Keratinocyte (primary cell): ENCODE data around the gene PXN. TPM values are rescaled to one million over a fixed set of nuclear protein-coding genes. Genes with fewer than 3 reads are reported as not detected.

ENCODE experiments used
- DNase-seq: peaks from one replicate; pipeline ENCODE4 v3.0.0-alpha.2; 2011; ENCODE audit warnings: low read depth, missing footprints, low spot score
- FAIRE-seq: peaks from 2 replicates; lab custom pipeline; 2011; peaks lifted over from hg19 to GRCh38; lab: Jason Lieb, UNC
- H2AFZ ChIP-seq: 2 replicates; pipeline ENCODE4 v1.6.0; 2012; ENCODE audit warnings: low read length, control low read depth, inconsistent platforms; ENCODE audit not compliant: control insufficient read depth
- H3K27ac ChIP-seq: 2 replicates; pipeline ENCODE4 v1.5.1; 2011; ENCODE audit warnings: low read length; ENCODE audit not compliant: control insufficient read depth, insufficient read depth
- H3K27me3 ChIP-seq: 3 replicates; pipeline ENCODE4 v1.6.0; 2011; ENCODE audit warnings: low read length; ENCODE audit not compliant: control insufficient read depth, insufficient read depth; ENCODE audit errors: extremely low read depth
- H3K36me3 ChIP-seq, 2 experiments: 2 replicates in 1 of 2; 3 replicates in 1 of 2; pipeline ENCODE4 v1.5.1; 2011; ENCODE audit warnings: low read length in 2 of 2, mild to moderate bottlenecking in 1 of 2; ENCODE audit not compliant: control insufficient read depth in 2 of 2, insufficient read depth in 2 of 2; ENCODE audit errors: extremely low read depth in 1 of 2
- H3K4me1 ChIP-seq: 3 replicates; pipeline ENCODE4 v1.5.1; 2011; ENCODE audit warnings: low read length; ENCODE audit not compliant: control insufficient read depth, insufficient read depth; ENCODE audit errors: extremely low read depth
- H3K4me2 ChIP-seq: 3 replicates; pipeline ENCODE4 v1.6.0; 2011; ENCODE audit warnings: low read depth, low read length; ENCODE audit not compliant: control insufficient read depth, insufficient read depth; ENCODE audit errors: extremely low read depth
- H3K4me3 ChIP-seq, 3 experiments: fragments of 200-600 bp in 1 of 3; sonication (generic) in 1 of 3; 2 replicates in 2 of 3; 3 replicates in 1 of 3; pipeline ENCODE4 v1.5.1; 2011 to 2016; ENCODE audit warnings: low read length in 3 of 3, mild to moderate bottlenecking in 3 of 3, control low read depth in 2 of 3, inconsistent platforms in 1 of 3, low read depth in 1 of 3, mixed read lengths in 1 of 3, mixed run types in 1 of 3, moderate library complexity in 1 of 3; ENCODE audit not compliant: control insufficient read depth in 2 of 3, insufficient read depth in 2 of 3; ENCODE audit errors: extremely low read depth in 1 of 3
- H3K79me2 ChIP-seq: 2 replicates; pipeline ENCODE4 v1.6.0; 2012; ENCODE audit warnings: low read length; ENCODE audit not compliant: control insufficient read depth, insufficient read depth
- H3K9ac ChIP-seq: 3 replicates; pipeline ENCODE4 v1.6.0; 2011; ENCODE audit warnings: low read length; ENCODE audit not compliant: control insufficient read depth, insufficient read depth; ENCODE audit errors: extremely low read depth
- H3K9me1 ChIP-seq: 3 replicates; pipeline ENCODE4 v1.6.0; 2011; ENCODE audit warnings: low read length; ENCODE audit not compliant: control insufficient read depth, insufficient read depth; ENCODE audit errors: extremely low read depth
- H3K9me3 ChIP-seq: 2 replicates; pipeline ENCODE4 v1.5.1; 2012; ENCODE audit warnings: low read depth, low read length; ENCODE audit not compliant: control insufficient read depth
- H4K20me1 ChIP-seq: 3 replicates; pipeline ENCODE4 v1.6.0; 2011; ENCODE audit warnings: low read length; ENCODE audit not compliant: control insufficient read depth, insufficient read depth; ENCODE audit errors: extremely low read depth
- EZH2 ChIP-seq: IDR thresholded peaks from one replicate; pipeline ENCODE4 v1.6.1; 2012; ENCODE audit warnings: inconsistent platforms, mild to moderate bottlenecking, low read length, moderate library complexity
- dilution Hi-C: fragments of 300-500 bp; cut with MboI; formaldehyde crosslinking; loops from one replicate; pipeline ENCODE4 v1.7.0; 2020; ENCODE audit warnings: low sequenced_read_pairs; ENCODE audit not compliant: extremely low pct_ligation_motif_present
- polyA plus RNA-seq, 5 experiments: library from polyadenylated mRNA; depleted of rRNA in 3 of 5; stranded (reverse) in 3 of 5; stranded (forward) in 1 of 5; unstranded in 1 of 5; fragments of >200 nt; gene quantifications; 1 replicate in 1 of 5; 2 replicates in 3 of 5; 3 replicates in 1 of 5; pipeline versions ENCODE4 v1.2.1 to v1.2.3, GENCODE V29; 2011 to 2012; ENCODE audit warnings: missing spikeins in 2 of 5, low read depth in 1 of 5, low replicate concordance in 1 of 5
- TF ChIP-seq, protein P1 (sequence below), 3 experiments: IDR thresholded peaks in 1 of 3; conservative IDR thresholded peaks in 1 of 3; optimal IDR thresholded peaks in 1 of 3; 2 replicates in 2 of 3; 3 replicates in 1 of 3; pipeline versions ENCODE3 to v1.5.1; 2011; ENCODE audit warnings: low read length in 3 of 3, mild to moderate bottlenecking in 3 of 3, moderate library complexity in 2 of 3, control low read depth in 1 of 3, inconsistent platforms in 1 of 3; ENCODE audit not compliant: insufficient read depth in 2 of 3; ENCODE audit errors: extremely low read depth in 1 of 3

PXN gene
- polyA plus RNA-seq, 1 donor (not counting 4 experiments of a cell fraction or from before 2014, with no cell fraction given), result 114 TPM

DNA sequence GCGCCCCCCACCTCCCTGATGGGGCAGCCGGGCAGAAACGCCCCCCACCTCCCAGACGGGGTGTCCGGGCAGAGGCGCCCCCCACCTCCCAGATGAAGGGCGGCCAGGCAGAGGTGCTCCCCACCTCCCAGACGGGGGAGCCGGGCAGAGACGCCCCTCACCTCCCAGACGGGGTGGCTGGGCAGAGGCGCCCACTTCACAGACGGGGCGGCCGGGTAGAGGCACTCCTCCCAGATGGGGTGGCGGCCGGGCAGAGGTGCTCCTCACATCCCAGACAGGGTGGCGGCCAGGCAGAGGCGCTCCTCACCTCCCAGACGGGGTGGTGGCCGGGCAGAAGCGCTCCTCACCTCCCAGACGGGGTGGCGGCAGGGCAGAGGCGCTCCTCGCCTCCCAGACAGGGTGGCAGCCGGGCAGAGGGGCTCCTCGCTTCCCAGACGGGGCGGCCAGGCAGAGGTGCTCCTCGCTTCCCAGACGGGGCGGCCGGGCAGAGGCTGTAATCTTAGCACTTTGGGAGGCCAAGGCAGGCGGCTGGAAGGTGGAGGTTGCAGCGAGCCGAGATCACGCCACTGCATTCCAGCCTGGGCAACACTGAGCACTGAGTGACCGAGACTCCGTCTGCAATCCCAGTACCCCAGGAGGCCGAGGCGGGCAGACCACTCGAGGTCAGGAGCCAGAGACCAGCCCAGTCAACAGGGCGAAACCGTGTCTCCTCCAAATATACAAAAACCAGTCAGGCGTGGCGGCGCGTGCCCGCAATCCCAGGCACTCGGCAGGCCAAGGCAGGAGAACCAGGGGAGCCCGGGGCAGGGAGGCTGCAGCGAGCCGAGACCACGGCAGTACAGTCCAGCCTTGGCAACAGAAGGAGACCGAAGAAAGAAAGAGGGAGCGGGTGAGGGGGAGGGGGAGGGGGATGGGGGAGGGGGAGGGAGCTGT is 12.9 kb upstream of the PXN start:
- no peak overlapping the region for H2AFZ ChIP-seq
- DNase-seq, result no peak
- H3K79me2 ChIP-seq, result no peaks in the 10 kb centered on the region
- no peaks in the 10 kb centered on the region for H3K36me3 ChIP-seq
- dilution Hi-C loops, result no loop called here
- no peaks in the 10 kb centered on the region for H3K4me1 ChIP-seq
- no peaks in the 10 kb centered on the region for H3K9me3 ChIP-seq
- no peaks in the 10 kb centered on the region for H3K9me1 ChIP-seq
- no peaks in the 10 kb centered on the region for H4K20me1 ChIP-seq
- H3K27me3 ChIP-seq, result no peaks in the 10 kb centered on the region
- no peak overlapping the region for H3K4me3 ChIP-seq
- H3K27ac ChIP-seq, result no peak overlapping the region
- FAIRE-seq, result no peak
- H3K9ac ChIP-seq, result no peak overlapping the region
- no peak for TF ChIP-seq EZH2
- TF ChIP-seq, protein P1, sequence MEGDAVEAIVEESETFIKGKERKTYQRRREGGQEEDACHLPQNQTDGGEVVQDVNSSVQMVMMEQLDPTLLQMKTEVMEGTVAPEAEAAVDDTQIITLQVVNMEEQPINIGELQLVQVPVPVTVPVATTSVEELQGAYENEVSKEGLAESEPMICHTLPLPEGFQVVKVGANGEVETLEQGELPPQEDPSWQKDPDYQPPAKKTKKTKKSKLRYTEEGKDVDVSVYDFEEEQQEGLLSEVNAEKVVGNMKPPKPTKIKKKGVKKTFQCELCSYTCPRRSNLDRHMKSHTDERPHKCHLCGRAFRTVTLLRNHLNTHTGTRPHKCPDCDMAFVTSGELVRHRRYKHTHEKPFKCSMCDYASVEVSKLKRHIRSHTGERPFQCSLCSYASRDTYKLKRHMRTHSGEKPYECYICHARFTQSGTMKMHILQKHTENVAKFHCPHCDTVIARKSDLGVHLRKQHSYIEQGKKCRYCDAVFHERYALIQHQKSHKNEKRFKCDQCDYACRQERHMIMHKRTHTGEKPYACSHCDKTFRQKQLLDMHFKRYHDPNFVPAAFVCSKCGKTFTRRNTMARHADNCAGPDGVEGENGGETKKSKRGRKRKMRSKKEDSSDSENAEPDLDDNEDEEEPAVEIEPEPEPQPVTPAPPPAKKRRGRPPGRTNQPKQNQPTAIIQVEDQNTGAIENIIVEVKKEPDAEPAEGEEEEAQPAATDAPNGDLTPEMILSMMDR (optimal IDR thresholded peaks at IDR 0.05 in 1 of 3, IDR thresholded peaks at IDR 0.05 in 1 of 3, conservative IDR thresholded peaks at IDR 0.05 in 1 of 3; ENCODE audit: extremely low read depth in 1 of 3, insufficient read depth in 2 of 3, low read length in 3 of 3), result no peak
- no peak overlapping the region for H3K4me2 ChIP-seq

DNA sequence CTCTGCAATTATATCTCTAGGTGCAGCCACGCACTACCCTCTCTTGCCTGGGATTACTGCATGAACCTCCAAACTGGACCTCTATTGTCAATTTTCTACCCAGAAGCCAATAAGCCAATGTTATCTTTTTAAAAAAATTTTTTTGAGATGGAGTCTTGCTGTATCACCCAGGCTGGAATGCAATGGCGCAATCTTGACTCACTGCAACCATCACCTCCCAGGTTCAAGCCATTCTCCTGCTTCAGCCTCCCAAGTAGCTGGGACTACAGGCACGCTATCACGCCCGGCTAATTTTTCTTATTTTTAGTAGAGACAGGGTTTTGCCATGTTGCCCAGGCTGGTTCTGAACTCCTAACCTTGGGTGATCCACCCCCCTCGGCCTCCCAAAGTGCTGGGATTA is 11.2 kb upstream of the PXN start:
- Histone ChIP-seq H3K9me1 (no peaks in the 10 kb centered on the region), H3K27me3 (no peaks in the 10 kb centered on the region), H3K79me2 (no peaks in the 10 kb centered on the region), H3K4me1 (no peaks in the 10 kb centered on the region), H3K4me3 (no peak overlapping the region), H4K20me1 (no peaks in the 10 kb centered on the region), H2AFZ (no peak overlapping the region), H3K27ac (no peak overlapping the region), H3K9me3 (no peaks in the 10 kb centered on the region), H3K9ac (no peak overlapping the region), H3K36me3 (no peaks in the 10 kb centered on the region), H3K4me2 (no peak overlapping the region)
- dilution Hi-C loops, result no loop called here
- TF ChIP-seq, protein P1 (optimal IDR thresholded peaks at IDR 0.05 in 1 of 3, IDR thresholded peaks at IDR 0.05 in 1 of 3, conservative IDR thresholded peaks at IDR 0.05 in 1 of 3; ENCODE audit: extremely low read depth in 1 of 3, insufficient read depth in 2 of 3, low read length in 3 of 3), result no peak
- TF ChIP-seq EZH2, result no peak
- DNase-seq, result no peak
- FAIRE-seq, result no peak
